GM23338 (cell line): Measurements from ENCODE around the gene ZNF189. TPM values are rescaled to one million over a fixed set of nuclear protein-coding genes. Genes with fewer than 3 reads are reported as not detected.

ENCODE experiments used
- ATAC-seq: fragments of 200-7000 bp; cut with Tn5 transposase; 3 replicates; pipeline ENCODE4 v1.9.1; 2020
- DNase-seq: peaks from one replicate; pipeline ENCODE4 v3.0.0-alpha.2; 2015; ENCODE audit warnings: low spot score
- H2AFZ ChIP-seq: fragments of 200-600 bp; sonication (generic); 2 replicates; pipeline ENCODE4 v1.8.0; 2016; ENCODE audit warnings: antibody characterized with exemption, mild to moderate bottlenecking, moderate library complexity
- H3F3A ChIP-seq: fragments of 200-600 bp; sonication (generic); replicated peaks from 2 replicates; pipeline ENCODE4 v1.8.0; 2017; ENCODE audit warnings: antibody characterized with exemption, mixed run types, low read depth
- H3K27ac ChIP-seq: fragments of 200-600 bp; sonication (generic); 2 replicates; pipeline ENCODE4 v1.6.1; 2016; ENCODE audit warnings: low read depth
- H3K27me3 ChIP-seq: fragments of 200-600 bp; sonication (generic); 2 replicates; pipeline ENCODE4 v1.8.0; 2016; ENCODE audit warnings: mild to moderate bottlenecking, mixed run types, moderate library complexity; ENCODE audit not compliant: insufficient read depth
- H3K36me3 ChIP-seq: fragments of 200-600 bp; sonication (generic); 2 replicates; pipeline ENCODE4 v1.8.0; 2016; ENCODE audit warnings: mild to moderate bottlenecking; ENCODE audit not compliant: insufficient read depth
- H3K4me1 ChIP-seq: fragments of 200-600 bp; sonication (generic); 2 replicates; pipeline ENCODE4 v1.8.0; 2016; ENCODE audit warnings: mild to moderate bottlenecking, moderate library complexity; ENCODE audit not compliant: insufficient read depth
- H3K4me2 ChIP-seq: fragments of 200-600 bp; sonication (generic); 2 replicates; pipeline ENCODE4 v1.7.1; 2017; ENCODE audit warnings: mixed run types
- H3K4me3 ChIP-seq: fragments of 200-600 bp; sonication (generic); 2 replicates; pipeline ENCODE4 v1.6.1; 2016; ENCODE audit warnings: mixed run types
- H3K79me2 ChIP-seq: fragments of 200-600 bp; sonication (generic); replicated peaks from 2 replicates; pipeline ENCODE4 v1.8.0; 2017; ENCODE audit warnings: mild to moderate bottlenecking; ENCODE audit not compliant: insufficient read depth
- H3K9me2 ChIP-seq: fragments of 200-600 bp; sonication (generic); 2 replicates; pipeline ENCODE4 v1.8.0; 2017; ENCODE audit not compliant: insufficient read depth
- H4K20me1 ChIP-seq: fragments of 200-600 bp; sonication (generic); replicated peaks from 2 replicates; pipeline ENCODE4 v1.8.0; 2017; ENCODE audit warnings: mild to moderate bottlenecking; ENCODE audit not compliant: insufficient read depth
- H3K27ac Mint-ChIP-seq: 2 replicates; pipeline ENCODE4 v1.8.0; 2020; ENCODE audit warnings: inconsistent platforms, mild to moderate bottlenecking, moderate library complexity, mixed read lengths
- H3K27me3 Mint-ChIP-seq: 3 replicates; pipeline ENCODE4 v1.8.0; 2022; ENCODE audit warnings: low read depth, mild to moderate bottlenecking, moderate library complexity, mixed read lengths, inconsistent platforms; ENCODE audit not compliant: insufficient read depth, poor library complexity
- H3K36me3 Mint-ChIP-seq: 3 replicates; pipeline ENCODE4 v1.8.0; 2021; ENCODE audit warnings: low read depth, mild to moderate bottlenecking, inconsistent platforms, moderate library complexity, mixed read lengths
- H3K4me1 Mint-ChIP-seq: 3 replicates; pipeline ENCODE4 v1.8.0; 2020; ENCODE audit warnings: mild to moderate bottlenecking, inconsistent platforms, mixed read lengths
- H3K4me3 Mint-ChIP-seq: 3 replicates; pipeline ENCODE4 v1.8.0; 2021; ENCODE audit warnings: moderate library complexity, mild to moderate bottlenecking, inconsistent platforms, mixed read lengths
- H3K9me3 Mint-ChIP-seq: 3 replicates; pipeline ENCODE4 v1.8.0; 2020; ENCODE audit warnings: moderate library complexity, mild to moderate bottlenecking, inconsistent platforms, mixed read lengths
- CREB1 ChIP-seq: fragments of 250-450 bp; sonication (Bioruptor Pico); IDR thresholded peaks from 2 replicates; pipeline ENCODE4 v1.5.0; 2020; ENCODE audit warnings: low read depth, mild to moderate bottlenecking, moderate library complexity
- EZH2 ChIP-seq: fragments of 200-600 bp; sonication (generic); IDR thresholded peaks from one replicate; pipeline ENCODE4 v1.8.0; 2017; ENCODE audit warnings: antibody characterized with exemption, mild to moderate bottlenecking, low read depth; ENCODE audit not compliant: unreplicated experiment
- JUNB ChIP-seq: IDR thresholded peaks from one replicate; pipeline ENCODE4 v1.6.1; 2016; ENCODE audit warnings: antibody characterized with exemption; ENCODE audit not compliant: unreplicated experiment
- NANOG ChIP-seq: IDR thresholded peaks from 2 replicates; pipeline ENCODE4 v1.6.1; 2016; ENCODE audit warnings: antibody characterized with exemption, borderline replicate concordance
- ZNF114 ChIP-seq: fragments of 250-450 bp; sonication (Bioruptor Pico); IDR thresholded peaks from 2 replicates; pipeline ENCODE4 v1.5.0; 2020; ENCODE audit warnings: mild to moderate bottlenecking, moderate library complexity
- polyA plus RNA-seq: library from polyadenylated mRNA; unstranded; fragments of >200 nt; fragmentation: Nextera tagmentation; extraction: Ambion mirVana; gene quantifications from 2 replicates; pipeline ENCODE4 v1.2.1, GENCODE V29; 2016
- total RNA-seq: library from RNA; depleted of rRNA; stranded (reverse); fragments of >200 nt; shearing (Covaris generic); gene quantifications from 2 replicates; pipeline ENCODE4 v1.2.3, GENCODE V29; 2014
- TF ChIP-seq, protein P1 (sequence below): IDR thresholded peaks from 2 replicates; pipeline ENCODE4 v1.6.1; 2016; ENCODE audit warnings: antibody characterized with exemption
- TF ChIP-seq, protein P2 (sequence below), 2 experiments: fragments of 200-600 bp in 1 of 2; sonication (generic) in 1 of 2; conservative IDR thresholded peaks; 2 replicates each; pipeline versions ENCODE4 v1.5.1 to v1.6.1; 2016 to 2017; ENCODE audit warnings: antibody characterized with exemption in 2 of 2, low read depth in 2 of 2, mild to moderate bottlenecking in 2 of 2, moderate library complexity in 1 of 2

The ZNF189 gene
- total and polyA plus RNA-seq, 2 experiments from 2014 or later = 5.8 to 10.6 TPM

DNA sequence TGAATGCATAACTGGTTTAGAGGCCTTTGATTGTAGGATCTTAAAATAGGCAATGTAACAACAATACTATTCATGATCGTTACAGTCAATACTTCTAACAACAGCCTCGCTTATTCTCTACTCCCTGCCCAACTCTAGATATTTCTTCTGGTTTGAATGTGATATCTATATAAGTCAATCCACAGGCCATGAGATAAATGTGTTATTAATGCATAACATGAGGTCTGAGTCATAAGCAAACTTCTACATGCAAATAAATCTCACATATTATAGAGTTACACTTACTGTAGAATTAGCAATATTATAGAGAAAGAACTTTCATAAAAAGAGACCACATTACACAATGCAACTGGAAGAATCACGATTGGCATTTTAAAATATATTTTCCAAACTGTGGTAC is 39.9 kb downstream of the ZNF189 start (continued):
- TF ChIP-seq EZH2 = no peak

DNA sequence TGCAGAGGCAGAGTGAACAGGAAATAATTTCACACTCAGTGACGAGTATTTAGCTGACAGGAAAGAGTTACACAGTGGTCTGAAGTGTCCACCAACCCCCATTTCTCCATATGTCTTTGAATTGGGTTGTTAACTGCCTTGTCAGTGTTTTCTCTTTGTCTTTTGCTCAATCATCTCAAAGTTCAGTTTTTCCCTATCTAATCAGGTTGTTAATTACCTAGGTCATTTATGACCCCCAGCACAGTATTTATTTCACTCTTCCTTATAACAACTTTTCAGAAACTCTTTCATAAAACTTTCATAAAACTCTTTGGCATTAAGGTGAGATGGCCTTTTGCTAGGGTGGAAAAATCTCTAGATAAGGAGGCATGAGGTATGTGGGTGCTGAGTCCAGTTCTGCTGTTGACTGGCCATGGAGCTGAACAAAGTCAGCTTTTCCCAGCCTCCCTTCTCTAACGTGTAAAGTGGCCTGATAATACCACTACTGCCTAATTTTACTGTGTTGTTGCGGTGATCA is 42.1 kb downstream of the ZNF189 start:
- Mint-ChIP-seq H3K4me1 (no peaks in the 10 kb centered on the region; the same call in 2 of the 3 replicates), H3K4me3 (no peak overlapping the region), H3K9me3 (no peaks in the 10 kb centered on the region), H3K27ac (no peak overlapping the region), H3K36me3 (no peaks in the 10 kb centered on the region), H3K27me3 (no peaks in the 10 kb centered on the region)
- Histone ChIP-seq H3K4me2 (no peak overlapping the region), H2AFZ (no peak overlapping the region), H3K9me2 (no peaks in the 10 kb centered on the region; the same call in 1 of the 2 replicates), H3F3A (no peaks in the 10 kb centered on the region), H3K27ac (no peak overlapping the region), H3K36me3 (no peaks in the 10 kb centered on the region), H3K4me1 (no peaks in the 10 kb centered on the region), H3K27me3 (no peaks in the 10 kb centered on the region), H4K20me1 (no peaks in the 10 kb centered on the region), H3K4me3 (no peak overlapping the region), H3K79me2 (no peaks in the 10 kb centered on the region)
- DNase-seq (no peak), ATAC-seq (no peak)
- TF ChIP-seq JUNB (no peak), ZNF114 (CRISPR knock-in tag) (no peak)
- TF ChIP-seq, protein P1, sequence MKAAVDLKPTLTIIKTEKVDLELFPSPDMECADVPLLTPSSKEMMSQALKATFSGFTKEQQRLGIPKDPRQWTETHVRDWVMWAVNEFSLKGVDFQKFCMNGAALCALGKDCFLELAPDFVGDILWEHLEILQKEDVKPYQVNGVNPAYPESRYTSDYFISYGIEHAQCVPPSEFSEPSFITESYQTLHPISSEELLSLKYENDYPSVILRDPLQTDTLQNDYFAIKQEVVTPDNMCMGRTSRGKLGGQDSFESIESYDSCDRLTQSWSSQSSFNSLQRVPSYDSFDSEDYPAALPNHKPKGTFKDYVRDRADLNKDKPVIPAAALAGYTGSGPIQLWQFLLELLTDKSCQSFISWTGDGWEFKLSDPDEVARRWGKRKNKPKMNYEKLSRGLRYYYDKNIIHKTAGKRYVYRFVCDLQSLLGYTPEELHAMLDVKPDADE = no peak

DNA sequence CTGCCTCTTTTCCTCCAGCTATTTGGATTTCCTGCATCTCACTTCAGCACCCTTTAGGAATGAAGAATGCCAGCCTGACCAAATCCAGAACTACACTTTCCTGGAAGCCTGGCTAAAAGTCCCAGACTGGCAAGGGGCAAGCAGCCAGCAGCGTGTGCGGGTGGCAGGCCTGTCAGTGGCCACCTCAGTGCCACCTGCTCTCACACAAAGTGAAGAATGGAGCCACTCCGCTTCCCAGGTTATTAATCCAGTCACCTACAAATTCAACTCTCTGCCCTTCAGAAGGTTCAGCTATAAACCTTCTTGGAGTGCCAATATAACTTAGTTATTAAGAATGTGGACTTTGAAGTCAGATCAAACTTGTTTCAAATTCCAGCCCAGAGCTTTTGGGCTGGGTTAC is 43.7 kb downstream of the ZNF189 start:
- no peak overlapping the region for H3K27ac ChIP-seq
- H3K9me2 ChIP-seq = no peaks in the 10 kb centered on the region; the same call in 1 of the 2 replicates
- no peaks in the 10 kb centered on the region for H4K20me1 ChIP-seq
- ATAC-seq = no peak
- H3K27me3 ChIP-seq = no peaks in the 10 kb centered on the region
- no peaks in the 10 kb centered on the region for H3K79me2 ChIP-seq
- Mint-ChIP-seq H3K27me3 (no peaks in the 10 kb centered on the region), H3K4me1 (no peaks in the 10 kb centered on the region; the same call in 2 of the 3 replicates), H3K4me3 (no peak overlapping the region), H3K9me3 (no peaks in the 10 kb centered on the region), H3K27ac (no peak overlapping the region), H3K36me3 (no peaks in the 10 kb centered on the region)
- H3K4me1 ChIP-seq = no peaks in the 10 kb centered on the region
- H3K36me3 ChIP-seq = no peaks in the 10 kb centered on the region
- H2AFZ ChIP-seq = no peak overlapping the region
- H3K4me3 ChIP-seq = no peak overlapping the region
- H3K4me2 ChIP-seq = no peak overlapping the region
- DNase-seq = no peak
- H3F3A ChIP-seq = no peaks in the 10 kb centered on the region
- TF ChIP-seq NANOG = no peak
- TF ChIP-seq ZNF114 (CRISPR knock-in tag) = no peak
- TF ChIP-seq CREB1 (CRISPR knock-in tag) = no peak
- TF ChIP-seq, protein P2, sequence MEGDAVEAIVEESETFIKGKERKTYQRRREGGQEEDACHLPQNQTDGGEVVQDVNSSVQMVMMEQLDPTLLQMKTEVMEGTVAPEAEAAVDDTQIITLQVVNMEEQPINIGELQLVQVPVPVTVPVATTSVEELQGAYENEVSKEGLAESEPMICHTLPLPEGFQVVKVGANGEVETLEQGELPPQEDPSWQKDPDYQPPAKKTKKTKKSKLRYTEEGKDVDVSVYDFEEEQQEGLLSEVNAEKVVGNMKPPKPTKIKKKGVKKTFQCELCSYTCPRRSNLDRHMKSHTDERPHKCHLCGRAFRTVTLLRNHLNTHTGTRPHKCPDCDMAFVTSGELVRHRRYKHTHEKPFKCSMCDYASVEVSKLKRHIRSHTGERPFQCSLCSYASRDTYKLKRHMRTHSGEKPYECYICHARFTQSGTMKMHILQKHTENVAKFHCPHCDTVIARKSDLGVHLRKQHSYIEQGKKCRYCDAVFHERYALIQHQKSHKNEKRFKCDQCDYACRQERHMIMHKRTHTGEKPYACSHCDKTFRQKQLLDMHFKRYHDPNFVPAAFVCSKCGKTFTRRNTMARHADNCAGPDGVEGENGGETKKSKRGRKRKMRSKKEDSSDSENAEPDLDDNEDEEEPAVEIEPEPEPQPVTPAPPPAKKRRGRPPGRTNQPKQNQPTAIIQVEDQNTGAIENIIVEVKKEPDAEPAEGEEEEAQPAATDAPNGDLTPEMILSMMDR (conservative IDR thresholded peaks at IDR 0.05; ENCODE audit: low read depth in 2 of 2) = no peak
